ENCODE results near the gene ERC2.

GRCh38 chr3:56003129-56003528, 465.1 kb downstream of the ERC2 start:
- TF ChIP-seq POLR2A (IDR thresholded peaks at IDR 0.05; ENCODE audit: extremely low read depth, insufficient read length) (no peak), CTCF (IDR thresholded peaks at IDR 0.05; ENCODE audit: low read depth, low read length) (no peak), MYC (IDR thresholded peaks at IDR 0.05; ENCODE audit: low read depth, low read length) (no peak), MAX (IDR thresholded peaks at IDR 0.05; ENCODE audit: low read depth, low read length) (no peak)

Measured in NB4 (cell line).